GOT3 (cell line): ENCODE data around the gene RHBDL2.
"Not testable (repeated sequence)": the region's sequence is repeated elsewhere in the genome, so short reads cannot be mapped to it uniquely, and the experiment has no call there.

Experiments used
- DNase-seq: peaks from one replicate; lab custom pipeline; 2025; ENCODE audit warnings: mixed read lengths; lab: John Stamatoyannopoulos, UW

Gene RHBDL2

DNA sequence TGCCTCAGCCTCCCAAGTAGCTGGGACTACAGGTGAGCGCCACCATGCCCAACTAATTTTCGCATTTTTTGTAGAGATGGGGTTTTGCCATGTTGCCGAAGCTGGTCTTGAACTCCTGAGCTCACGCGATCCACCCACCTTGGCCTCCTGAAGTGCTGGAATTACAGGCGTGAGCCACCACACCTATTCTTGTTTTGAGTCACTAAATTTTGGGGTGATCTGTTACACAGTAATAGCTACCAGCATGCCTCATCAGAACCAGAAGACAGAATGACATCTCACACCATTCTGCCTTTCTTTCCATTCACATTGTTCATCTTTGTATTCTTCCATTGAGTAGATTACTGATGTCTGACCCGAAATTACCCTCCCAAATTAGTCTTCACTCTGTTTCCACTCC, 9.1 kb downstream of the RHBDL2 start:
- no peak for DNase-seq

DNA sequence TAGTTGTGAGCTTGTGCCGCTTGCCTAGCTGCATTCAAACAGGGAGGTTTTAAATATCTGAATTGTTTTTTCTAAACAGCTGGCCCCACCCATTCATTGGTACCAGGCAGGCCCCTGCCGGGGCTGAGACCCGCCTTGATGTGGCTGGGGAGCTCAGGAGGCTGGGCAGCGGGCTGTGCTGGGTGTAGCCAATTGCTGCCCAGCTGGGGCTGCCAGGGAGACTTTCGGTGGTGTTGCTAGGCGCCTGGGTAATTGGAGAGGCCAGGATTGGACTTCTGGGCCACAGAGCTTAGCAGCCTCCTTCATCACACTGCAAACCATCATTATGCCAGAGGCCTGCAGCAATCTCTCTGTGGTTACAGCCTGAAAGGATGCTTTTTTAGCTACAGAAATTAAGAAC, 12.2 kb downstream of the RHBDL2 start:
- no peak for DNase-seq

DNA sequence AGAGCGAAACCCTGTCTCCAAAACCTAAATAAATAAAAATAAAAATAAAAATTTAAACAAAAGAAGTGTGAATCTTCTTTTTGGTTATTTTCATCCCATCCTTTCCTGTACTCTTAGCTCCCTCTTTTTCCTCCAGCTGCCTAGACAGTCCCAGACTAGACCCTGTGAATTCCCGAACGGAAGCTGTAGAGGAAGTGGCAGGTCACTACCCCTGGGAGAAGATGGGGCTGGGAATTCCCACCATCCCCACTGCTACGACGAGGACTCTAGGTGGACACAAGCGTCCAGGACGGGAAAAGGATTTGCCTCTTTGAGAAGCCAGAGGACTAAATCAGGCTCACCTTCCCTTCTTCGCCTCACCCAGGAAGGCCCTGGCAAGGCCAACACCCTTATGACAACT, 12.6 kb downstream of the RHBDL2 start:
- no peak for DNase-seq

DNA sequence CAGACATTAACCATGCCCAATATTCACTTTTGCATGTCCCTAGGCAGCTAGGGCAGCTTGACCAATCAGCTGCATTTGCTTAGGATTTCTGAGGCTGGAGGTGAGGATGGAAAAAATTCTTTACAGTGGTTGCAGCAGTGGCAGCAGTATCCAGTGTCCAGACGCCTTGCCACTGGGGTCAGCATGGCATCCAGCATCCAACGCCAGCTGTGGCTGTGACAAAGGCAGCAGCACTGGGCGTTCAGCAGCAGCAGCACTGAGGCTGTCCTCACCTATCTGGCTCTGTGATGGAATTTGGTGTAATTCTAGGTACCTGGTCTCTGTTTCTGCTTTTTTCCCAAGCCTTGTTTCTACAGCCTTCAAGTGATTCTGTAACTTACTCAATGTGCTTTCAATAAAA, 15.5 kb downstream of the RHBDL2 start:
- DNase-seq = no peak

DNA sequence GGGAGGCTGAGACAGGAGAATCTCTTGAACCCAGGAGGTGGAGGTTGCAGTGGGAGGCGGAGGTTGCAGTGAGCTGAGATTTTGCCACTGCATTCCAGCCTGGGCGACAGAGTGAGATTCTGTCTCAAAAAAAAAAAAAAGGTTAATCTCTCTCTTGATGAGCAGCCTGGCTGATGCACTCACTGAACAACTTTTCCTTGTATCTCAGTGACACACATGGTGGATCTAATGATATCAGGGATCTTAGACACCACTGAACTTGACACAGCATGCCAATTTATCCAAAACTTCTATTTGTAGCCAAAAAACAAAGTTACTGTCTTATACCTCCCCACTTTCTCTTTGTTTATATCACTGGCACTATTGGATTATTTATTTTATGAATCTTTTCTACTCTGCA, 16.2 kb downstream of the RHBDL2 start:
- no peak for DNase-seq

DNA sequence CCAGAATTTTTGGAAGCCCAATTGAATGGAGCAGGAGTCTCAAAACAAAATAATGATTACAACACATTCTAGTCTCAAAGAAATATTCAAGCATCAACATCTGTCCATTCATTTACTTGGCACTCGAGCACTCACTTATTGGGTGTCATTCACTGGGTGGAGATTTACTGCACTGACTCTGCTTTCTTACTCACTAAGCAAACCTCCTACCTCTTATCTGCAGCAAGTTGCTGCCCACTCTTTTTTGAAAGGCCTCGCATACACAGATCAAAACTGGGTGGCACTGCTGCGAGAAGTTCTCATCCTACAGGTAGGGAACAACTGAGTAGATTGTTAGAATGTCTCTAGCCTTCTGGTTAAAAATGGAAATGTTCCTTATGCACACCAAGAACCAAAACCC, 18.0 kb downstream of the RHBDL2 start:
- DNase-seq = no peak

DNA sequence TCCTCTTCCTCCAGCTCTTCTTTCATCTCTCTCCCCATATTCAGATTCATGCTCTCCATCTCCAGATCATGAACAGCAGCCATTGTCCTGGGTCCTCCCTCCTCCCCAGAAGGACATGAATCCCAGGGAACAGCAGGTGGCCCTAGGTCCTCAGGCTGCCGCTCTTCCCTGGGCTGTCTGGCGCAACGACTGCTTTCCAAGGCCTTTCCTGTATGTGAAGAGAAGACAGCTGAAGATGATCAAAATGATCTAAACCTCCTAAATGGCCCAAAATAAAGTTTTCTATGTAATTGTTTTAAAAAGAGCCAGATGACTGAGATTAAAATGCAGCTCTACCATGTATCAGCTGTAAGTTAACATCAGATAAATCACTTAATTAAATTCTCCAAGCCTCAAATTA, 22.5 kb downstream of the RHBDL2 start:
- DNase-seq = no peak

DNA sequence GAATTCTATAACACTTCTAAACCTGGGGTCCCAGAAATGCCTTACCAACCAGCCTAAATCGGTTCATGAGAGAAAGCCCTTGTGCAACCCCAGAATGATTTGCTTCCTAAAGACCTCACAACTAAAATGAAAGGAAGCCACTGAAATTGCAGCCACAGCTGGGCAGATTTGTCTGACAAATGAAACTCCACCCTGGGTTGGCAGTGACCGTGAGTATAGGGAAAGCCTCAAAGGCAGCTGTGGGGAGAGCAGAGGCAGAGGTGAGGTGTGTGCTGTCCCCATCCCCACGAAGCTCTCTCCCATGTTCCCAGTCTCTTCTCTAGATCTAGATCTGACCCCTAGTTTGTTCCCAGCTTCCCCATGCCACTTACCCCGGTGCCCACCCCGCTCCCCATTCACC, 23.1 kb downstream of the RHBDL2 start:
- no peak for DNase-seq

DNA sequence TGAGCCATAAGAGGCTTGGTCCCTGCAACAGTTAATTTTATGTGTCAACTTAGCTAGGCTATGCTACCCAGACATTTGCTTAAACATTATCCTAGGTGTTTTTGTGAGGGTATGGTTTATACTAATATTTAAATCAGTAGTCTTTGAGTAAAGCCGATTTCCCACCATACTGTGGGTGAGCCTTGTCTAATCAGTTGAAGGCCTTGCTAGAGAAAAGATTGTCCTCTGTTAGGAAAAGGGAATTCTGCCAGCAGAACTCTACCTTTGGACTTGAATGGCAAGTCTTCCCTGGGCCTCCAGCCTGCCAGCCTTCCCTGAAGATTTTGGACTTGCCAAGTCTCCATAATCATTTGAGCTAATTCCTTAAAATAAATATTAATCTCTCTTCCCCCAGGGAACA, 23.9 kb downstream of the RHBDL2 start:
- DNase-seq = no peak

DNA sequence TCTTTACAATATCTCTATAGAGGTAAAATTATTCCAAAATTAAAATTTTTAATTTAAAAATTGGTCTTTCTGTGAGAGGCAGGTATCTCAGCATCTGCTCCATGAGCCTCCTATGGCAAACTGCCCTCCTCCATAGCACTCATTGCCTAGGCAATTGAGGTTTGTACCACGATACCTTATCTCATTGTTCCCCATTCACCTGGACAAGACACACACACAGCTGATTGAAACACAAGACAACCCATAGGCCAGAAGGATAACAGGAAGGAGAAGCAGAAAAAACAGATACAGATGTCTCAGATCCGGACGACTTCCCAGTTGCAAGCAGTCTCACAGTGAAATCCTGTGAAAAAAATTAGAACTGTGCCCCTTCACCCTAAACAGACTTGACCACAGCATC, 24.3 kb downstream of the RHBDL2 start:
- DNase-seq = no peak

DNA sequence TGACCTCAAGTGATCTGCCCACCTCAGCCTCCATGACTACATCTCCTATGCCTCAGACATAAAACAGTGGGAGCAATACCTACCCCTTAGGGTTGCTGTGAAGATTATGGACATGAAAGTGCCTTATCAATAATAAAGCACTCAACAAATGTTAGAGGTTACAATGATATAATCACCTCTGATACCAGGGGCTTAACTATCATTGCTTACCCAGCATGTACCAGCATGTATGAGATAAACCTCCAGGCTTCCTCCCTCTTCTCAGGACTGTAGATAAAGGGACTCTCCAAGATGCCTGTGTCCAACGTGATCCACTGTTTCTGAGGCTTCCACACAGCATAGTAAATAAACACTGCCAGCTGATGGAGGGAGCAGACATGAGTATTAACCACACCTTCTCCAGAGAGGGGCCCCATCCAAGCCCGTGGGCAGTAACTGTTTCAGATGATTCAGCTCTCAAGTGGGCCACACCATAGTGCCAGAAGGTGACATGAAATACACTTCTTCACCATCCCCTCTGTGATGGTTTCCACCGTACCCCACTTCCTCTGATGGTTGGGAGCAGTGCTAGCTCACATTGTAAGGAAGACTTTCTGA, 26.2 kb downstream of the RHBDL2 start:
- no peak for DNase-seq

DNA sequence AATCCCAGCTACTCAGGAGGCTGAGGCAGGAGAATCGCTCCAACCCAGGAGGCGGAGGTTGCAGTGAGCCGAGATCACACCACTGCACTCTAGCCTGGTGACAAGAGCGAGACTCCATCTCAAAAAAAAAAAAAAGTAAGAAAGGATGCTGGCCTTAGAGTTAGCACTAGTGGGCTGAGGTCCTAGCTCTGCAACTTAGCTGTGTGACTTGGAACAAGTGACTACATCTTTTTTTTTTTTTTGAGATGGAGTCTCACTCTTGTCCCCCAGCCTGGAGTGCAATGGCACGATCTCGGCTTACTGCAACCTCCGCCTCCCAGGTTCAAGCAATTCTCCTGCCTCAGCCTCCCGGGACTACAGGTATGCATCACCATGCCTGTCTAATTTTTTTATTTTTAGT, 26.7 kb downstream of the RHBDL2 start:
- DNase-seq = not testable (repeated sequence)

DNA sequence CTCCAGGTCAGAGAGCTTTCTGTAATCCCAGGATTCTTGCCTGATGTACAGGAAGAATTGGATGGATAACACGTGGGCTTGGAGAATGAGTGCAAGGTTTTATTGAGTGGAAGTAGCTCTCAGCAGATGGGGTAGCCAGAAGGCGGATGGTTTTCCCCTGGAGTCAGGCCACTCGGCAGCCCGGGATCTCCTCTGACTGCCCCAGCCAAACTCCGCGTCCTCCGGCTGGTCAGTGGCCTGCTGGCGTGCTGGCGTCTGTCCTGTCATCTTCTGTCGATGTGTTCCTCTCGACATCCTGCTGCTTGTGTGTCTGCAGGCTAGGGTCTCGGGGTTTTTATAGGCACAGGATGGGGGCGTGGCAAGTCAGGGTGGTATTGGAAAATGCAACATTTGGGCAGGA, 32.8 kb downstream of the RHBDL2 start:
- no peak for DNase-seq

DNA sequence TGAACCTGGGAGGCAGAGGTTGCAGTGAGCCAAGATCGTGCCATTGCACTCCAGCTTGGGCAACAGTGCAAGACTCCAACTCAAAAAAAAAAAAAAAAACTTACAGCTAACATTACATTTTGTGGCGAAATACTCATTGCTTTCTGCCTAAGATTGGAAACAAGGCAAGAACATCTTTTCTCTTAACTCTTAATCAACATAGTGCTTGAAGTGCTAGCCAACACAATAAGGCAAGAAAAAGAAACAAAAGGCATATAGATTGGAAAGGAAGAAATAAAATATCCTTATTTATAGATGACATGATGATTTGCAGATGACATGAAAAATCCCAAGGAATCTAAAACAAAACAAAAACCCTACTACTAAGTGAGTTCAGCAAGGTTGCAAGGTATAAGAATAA, 35.6 kb downstream of the RHBDL2 start:
- no peak for DNase-seq

DNA sequence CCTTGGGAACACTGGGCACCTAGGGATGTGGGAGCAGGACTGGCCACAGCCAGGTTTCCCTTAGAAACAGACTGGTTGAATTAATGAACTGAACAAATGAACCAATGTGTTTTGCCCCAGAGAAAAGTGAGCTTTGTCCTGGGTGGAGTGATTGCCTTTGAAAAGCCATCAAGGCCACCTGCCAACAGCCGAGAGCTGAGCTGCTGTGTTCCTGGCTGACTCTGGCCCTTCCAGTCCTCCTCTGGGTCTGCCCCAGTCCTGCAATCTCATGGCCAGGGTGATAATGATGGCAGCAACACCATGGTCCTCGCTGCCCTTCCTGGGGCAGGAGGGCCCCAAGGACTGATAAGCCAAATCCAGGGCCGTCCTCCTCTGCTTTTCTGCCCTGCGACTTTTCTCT, 42.1 kb downstream of the RHBDL2 start:
- no peak for DNase-seq

DNA sequence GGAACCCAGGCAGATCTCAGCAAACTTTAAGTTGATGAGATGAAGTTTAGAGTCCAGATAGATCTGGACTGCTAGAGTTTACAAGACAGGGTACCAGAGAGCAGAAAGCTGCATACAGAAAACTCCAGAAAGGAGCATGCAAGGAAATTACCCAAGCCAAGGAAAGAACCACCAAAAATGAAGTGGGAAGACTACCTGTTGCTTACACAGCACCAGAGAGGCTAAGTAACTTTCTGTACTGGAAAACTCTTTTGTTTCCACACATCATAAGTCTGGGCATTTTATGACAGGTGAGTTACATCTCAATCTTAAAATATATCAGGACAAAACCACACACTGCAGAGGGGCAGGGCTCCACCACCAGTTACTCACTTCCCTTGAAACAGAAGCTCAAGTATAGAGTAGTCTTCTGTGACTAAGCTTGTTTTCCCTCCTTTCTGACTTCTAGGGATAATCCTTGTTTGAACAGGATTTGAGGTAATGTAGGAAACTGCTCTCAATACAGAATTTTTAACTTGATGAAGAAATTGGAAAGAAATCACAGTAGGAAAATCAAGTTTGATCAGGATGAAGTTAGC, 42.9 kb downstream of the RHBDL2 start:
- DNase-seq = no peak

DNA sequence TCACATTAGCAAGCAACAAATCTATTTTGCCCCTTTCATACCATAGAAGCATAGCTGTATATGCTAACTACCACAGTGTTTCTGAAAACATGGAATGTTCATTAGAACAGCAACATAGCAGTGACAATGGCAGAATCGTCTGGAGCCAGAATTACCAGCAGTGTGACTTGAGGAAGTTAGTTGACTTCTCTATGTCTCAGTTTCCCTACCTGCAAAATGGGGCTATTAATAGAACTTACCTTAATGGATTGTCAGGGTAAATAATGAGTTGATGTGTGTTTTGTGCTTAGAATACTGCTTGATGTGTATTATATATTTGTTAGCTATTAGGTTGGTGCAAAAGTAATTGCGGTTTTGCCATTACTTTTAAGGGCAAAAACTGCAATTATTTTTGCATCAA, 45.5 kb downstream of the RHBDL2 start:
- no peak for DNase-seq

DNA sequence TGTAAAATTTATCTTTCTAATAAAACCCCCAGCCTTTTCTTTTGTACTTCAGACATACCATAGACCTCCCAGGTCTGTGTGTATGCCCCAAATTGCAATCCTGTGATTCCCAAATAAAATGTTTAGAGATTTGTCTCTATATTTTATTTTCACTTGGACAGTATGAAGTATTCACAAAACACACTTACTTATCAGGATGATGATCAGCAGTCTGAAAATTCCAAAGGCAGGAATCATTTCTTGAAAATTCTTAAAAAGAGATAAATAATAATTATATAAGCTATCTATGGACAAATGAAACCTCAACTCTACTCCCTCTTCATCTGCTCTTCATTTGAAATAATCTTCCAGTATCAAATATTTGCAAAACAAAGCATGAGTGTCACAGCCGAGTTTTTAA, 48.7 kb downstream of the RHBDL2 start:
- DNase-seq = no peak

DNA sequence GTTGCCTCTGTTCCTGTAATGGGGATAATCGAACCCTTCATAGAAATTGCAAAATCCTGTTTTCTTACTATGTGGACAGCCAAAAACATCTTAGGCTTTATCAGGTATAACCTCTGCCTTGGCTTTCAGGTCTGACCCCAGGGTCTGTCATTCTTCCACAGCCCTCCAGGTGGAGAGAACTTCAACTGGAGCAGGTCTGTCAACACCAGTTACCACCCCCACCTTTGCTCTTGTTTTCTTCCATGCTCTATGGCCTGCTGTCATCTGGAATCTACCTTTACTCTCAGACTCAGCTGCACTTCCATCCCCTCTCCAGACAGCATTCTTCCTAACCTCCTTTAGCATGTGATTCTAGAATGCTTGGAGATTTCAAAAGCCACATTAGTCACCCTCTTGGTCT, 49.9 kb downstream of the RHBDL2 start:
- no peak for DNase-seq

DNA sequence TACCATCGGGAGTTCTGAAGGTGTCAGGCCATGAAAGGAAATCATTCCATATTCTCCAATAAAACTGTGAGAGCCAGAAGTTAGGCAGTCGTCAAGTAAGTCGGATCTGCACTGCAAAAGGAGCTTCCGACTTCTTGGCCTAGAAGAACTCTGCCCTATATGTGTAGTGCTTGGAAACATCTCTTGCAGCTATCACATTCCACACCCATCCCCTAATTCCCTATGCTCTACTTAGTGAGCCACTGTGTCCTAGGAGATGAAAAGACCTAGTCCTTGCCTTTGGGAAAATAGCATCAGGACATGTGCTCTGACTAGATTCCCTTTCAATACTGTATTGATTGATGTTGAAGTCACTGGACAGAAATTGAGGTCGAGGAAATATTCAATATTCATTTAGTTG, 52.0 kb downstream of the RHBDL2 start:
- DNase-seq = no peak

DNA sequence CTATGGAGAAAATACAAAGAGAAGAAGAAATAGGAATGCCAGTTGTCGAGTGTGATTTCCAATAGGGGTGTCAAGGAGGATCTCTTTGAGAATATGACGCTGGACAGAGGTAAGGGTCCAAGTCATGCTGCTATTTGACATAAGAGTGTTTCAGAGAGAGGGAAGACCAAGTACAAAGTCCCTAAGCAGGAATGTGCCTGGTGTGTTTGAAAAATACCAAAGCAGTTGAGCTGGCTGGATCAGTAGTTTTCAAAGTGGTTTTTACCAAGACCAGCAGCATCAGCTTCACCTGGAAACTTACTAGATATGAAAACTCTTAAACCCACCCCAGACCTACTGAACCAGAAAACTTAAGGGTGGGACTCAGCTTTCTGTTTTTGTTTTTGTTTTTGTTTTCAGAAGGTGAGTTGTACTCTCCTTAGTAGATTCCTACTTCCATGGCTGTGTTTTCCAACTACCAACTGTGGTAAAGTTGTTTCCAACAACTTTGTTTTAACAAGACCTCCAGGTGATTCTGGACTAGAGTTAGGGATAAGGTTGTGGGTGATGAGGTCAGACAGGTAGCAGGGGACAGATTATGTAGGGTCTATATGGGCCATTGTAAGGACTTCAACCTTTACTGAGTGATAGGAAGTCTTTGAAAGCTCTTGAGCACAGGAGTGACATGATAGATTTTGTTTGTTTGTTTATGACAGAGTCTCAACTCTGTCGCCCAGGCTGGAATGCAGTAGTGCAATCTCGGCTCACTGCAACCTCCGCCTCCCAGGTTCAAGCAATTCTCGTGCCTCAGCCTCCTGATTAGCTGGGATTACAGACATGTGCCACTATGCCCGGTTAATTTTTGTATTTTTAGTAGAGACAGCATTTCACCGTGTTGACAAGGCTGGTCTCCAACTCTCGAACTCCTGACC, 53.0 kb downstream of the RHBDL2 start:
- no peak for DNase-seq

DNA sequence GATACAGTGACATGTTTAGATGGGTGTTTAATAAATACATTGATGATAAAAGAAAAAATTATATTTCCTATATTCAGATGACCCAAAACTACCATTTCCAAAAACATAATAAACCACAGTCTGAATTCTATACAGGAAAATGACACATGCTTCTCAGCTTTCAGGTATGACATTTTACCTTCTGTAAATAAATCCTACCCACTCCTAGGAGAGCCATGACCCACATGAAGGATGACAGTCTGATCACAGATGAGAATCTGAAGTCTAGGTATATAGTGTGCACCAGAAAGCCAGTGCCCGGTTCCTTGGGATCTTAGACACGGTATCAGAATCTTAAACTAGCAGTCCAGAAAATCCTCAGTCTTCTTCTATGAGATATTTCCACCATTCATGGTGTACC, 56.5 kb downstream of the RHBDL2 start:
- DNase-seq = no peak

DNA sequence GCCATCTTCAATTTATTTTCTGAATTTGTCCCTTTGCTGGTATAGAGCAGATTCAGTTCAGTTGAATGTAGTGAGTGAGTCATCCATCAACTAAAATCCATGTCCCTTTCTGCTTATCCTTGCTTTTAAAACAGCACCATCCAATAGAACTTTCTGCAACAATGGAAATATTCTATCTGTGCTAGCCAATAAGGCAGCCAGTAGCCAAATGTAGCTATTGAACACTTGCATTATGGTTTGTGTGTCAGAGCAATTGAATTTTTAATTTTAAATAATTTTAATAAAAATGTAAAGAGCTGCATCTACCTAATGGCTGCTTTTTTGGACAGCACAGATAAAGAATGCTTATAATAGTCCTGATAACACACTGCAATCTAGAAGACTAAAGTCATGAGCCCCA, 60.1 kb downstream of the RHBDL2 start, which contains the start of gene GJA9:
Gene GJA9, minus strand, starts transcription at position 101 of the 400 bp plus-strand sequence. CDS start 5,489 bp downstream, outside the sequence.
- DNase-seq = no peak
